Neural progenitor cell (in vitro differentiated cells): Measurements from ENCODE around the gene DIRAS1. TPM values are rescaled to one million over a fixed set of nuclear protein-coding genes. Genes with fewer than 3 reads are reported as not detected.

Experiments
- DNase-seq: peaks from one replicate; pipeline ENCODE4 v3.0.0-alpha.2; 2016; ENCODE audit warnings: low spot score
- H2AFZ ChIP-seq: fragments of 200-600 bp; sonication (generic); replicated peaks from 2 replicates; pipeline ENCODE4 v1.6.1; 2016; ENCODE audit warnings: antibody characterized with exemption
- H3F3A ChIP-seq: fragments of 200-600 bp; sonication (generic); 2 replicates; pipeline ENCODE4 v1.6.1; 2016; ENCODE audit warnings: antibody characterized with exemption, low read depth
- H3K27ac ChIP-seq: fragments of 200-600 bp; sonication (generic); 2 replicates; pipeline ENCODE4 v1.5.1; 2016; ENCODE audit warnings: mild to moderate bottlenecking
- H3K27me3 ChIP-seq: fragments of 200-600 bp; sonication (generic); 2 replicates; pipeline ENCODE4 v1.6.1; 2016; ENCODE audit warnings: mild to moderate bottlenecking, moderate library complexity
- H3K36me3 ChIP-seq: fragments of 200-600 bp; sonication (generic); 2 replicates; pipeline ENCODE4 v1.5.1; 2016
- H3K4me1 ChIP-seq: fragments of 200-600 bp; sonication (generic); 2 replicates; pipeline ENCODE4 v1.6.1; 2016; ENCODE audit warnings: mixed run types
- H3K4me2 ChIP-seq: fragments of 200-600 bp; sonication (generic); 2 replicates; pipeline ENCODE4 v1.6.1; 2016
- H3K4me3 ChIP-seq: fragments of 200-600 bp; sonication (generic); 2 replicates; pipeline ENCODE4 v1.5.1; 2016
- H3K79me2 ChIP-seq: fragments of 200-600 bp; sonication (generic); 2 replicates; pipeline ENCODE4 v1.6.1; 2016; ENCODE audit warnings: low read depth
- H3K9ac ChIP-seq: fragments of 200-600 bp; sonication (generic); 2 replicates; pipeline ENCODE4 v1.6.1; 2016
- H3K9me3 ChIP-seq: fragments of 200-600 bp; sonication (generic); 2 replicates; pipeline ENCODE4 v1.5.1; 2016; ENCODE audit warnings: low read depth
- H4K20me1 ChIP-seq: fragments of 200-600 bp; sonication (generic); 2 replicates; pipeline ENCODE4 v1.6.1; 2016; ENCODE audit warnings: low read depth
- H3K27ac Mint-ChIP-seq: 3 replicates; pipeline ENCODE4 v1.8.0; 2021; ENCODE audit warnings: mixed read lengths
- H3K27me3 Mint-ChIP-seq: 2 replicates; pipeline ENCODE4 v1.8.0; 2022; ENCODE audit warnings: low read depth, mild to moderate bottlenecking, inconsistent platforms, moderate library complexity, mixed read lengths; ENCODE audit not compliant: insufficient read depth
- H3K36me3 Mint-ChIP-seq: 3 replicates; pipeline ENCODE4 v1.8.0; 2021; ENCODE audit warnings: mixed read lengths
- H3K4me1 Mint-ChIP-seq: 3 replicates; pipeline ENCODE4 v1.8.0; 2021; ENCODE audit warnings: mixed read lengths
- H3K4me3 Mint-ChIP-seq: 3 replicates; pipeline ENCODE4 v1.8.0; 2021; ENCODE audit warnings: mild to moderate bottlenecking, moderate library complexity, mixed read lengths
- H3K9me3 Mint-ChIP-seq: 3 replicates; pipeline ENCODE4 v1.8.0; 2020; ENCODE audit warnings: mixed read lengths
- EZH2 ChIP-seq: fragments of 200-600 bp; sonication (generic); IDR thresholded peaks from 2 replicates; pipeline ENCODE4 v1.6.1; 2017; ENCODE audit warnings: antibody characterized with exemption, mild to moderate bottlenecking, moderate library complexity
- EZH2phosphoT487 ChIP-seq: fragments of 200-600 bp; sonication (generic); IDR thresholded peaks from 2 replicates; pipeline ENCODE4 v1.6.1; 2017; ENCODE audit warnings: antibody characterized with exemption
- total RNA-seq: library from RNA; depleted of rRNA; stranded (reverse); fragments of >200 nt; gene quantifications from 2 replicates; pipeline ENCODE4 v1.2.3, GENCODE V29; 2015; ENCODE audit warnings: low replicate concordance
- TF ChIP-seq, protein P1 (sequence below): fragments of 200-600 bp; sonication (generic); IDR thresholded peaks from 2 replicates; pipeline ENCODE4 v1.5.1; 2017; ENCODE audit warnings: antibody characterized with exemption, mild to moderate bottlenecking

DIRAS1 gene
- total RNA-seq, 1 donor from 2014 or later = 2.7 TPM

DNA sequence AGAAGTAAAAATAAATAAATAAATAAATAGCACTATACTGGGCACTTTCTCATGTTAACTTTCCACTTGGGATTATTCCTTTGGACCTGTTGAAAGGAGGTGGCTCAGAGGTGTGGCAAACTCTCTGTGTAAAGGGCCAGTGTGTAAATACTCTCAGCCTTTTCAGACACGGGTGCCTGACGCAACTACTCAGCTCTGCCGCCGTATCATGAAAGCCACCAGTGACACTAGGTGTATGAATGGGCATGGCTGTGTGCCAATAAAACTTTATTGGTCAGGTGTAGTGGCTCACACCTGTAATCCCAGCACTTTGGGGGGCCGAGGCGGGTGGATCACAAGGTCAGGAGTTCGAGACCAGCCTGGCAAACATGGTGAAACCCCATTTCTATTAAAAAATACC, 38.8 kb upstream of the DIRAS1 start:
- Histone ChIP-seq H2AFZ (no peak overlapping the region), H3K36me3 (no peaks in the 10 kb centered on the region), H3K4me2 (no peak overlapping the region), H4K20me1 (peaks cover 4% of the 10 kb centered on the region), H3K27me3 (no peaks in the 10 kb centered on the region), H3K4me1 (no peaks in the 10 kb centered on the region), H3F3A (no peaks in the 10 kb centered on the region), H3K9ac (no peak overlapping the region), H3K4me3 (no peak overlapping the region), H3K79me2 (no peaks in the 10 kb centered on the region), H3K27ac (no peak overlapping the region), H3K9me3 (no peaks in the 10 kb centered on the region)
- Mint-ChIP-seq H3K9me3 (no peaks in the 10 kb centered on the region), H3K27ac (no peak overlapping the region), H3K4me3 (no peak overlapping the region), H3K36me3 (peaks cover 15% of the 10 kb centered on the region), H3K4me1 (no peaks in the 10 kb centered on the region), H3K27me3 (peaks cover 2% of the 10 kb centered on the region)
- TF ChIP-seq EZH2phosphoT487 = no peak
- TF ChIP-seq, protein P1, sequence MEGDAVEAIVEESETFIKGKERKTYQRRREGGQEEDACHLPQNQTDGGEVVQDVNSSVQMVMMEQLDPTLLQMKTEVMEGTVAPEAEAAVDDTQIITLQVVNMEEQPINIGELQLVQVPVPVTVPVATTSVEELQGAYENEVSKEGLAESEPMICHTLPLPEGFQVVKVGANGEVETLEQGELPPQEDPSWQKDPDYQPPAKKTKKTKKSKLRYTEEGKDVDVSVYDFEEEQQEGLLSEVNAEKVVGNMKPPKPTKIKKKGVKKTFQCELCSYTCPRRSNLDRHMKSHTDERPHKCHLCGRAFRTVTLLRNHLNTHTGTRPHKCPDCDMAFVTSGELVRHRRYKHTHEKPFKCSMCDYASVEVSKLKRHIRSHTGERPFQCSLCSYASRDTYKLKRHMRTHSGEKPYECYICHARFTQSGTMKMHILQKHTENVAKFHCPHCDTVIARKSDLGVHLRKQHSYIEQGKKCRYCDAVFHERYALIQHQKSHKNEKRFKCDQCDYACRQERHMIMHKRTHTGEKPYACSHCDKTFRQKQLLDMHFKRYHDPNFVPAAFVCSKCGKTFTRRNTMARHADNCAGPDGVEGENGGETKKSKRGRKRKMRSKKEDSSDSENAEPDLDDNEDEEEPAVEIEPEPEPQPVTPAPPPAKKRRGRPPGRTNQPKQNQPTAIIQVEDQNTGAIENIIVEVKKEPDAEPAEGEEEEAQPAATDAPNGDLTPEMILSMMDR = no peak
- no peak for TF ChIP-seq EZH2
- DNase-seq = no peak

DNA sequence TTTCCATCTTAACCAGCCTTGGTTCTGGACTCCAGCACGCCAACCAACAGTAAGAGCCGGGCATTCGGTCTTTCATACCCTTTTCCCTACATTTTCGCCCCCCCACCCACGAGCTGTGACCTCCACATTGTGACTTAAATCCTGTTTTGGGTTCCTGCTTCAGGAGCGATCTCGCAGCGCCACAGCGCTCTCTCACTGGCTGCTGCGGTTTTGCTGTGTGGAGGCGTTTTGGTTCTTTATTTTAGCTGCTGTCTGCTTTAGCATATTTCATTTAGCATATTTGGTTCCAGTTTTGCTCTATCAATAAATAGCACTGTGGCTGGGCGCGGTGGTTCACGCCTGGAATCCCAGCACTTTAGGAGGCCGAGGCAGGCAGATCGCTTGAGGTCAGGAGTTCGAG, 38.2 kb upstream of the DIRAS1 start:
- Histone ChIP-seq H3K9me3 (no peaks in the 10 kb centered on the region), H2AFZ (no peak overlapping the region), H4K20me1 (peaks cover 4% of the 10 kb centered on the region), H3K36me3 (no peaks in the 10 kb centered on the region), H3K27ac (no peak overlapping the region), H3K4me2 (no peak overlapping the region), H3K27me3 (no peaks in the 10 kb centered on the region), H3K4me1 (no peaks in the 10 kb centered on the region), H3F3A (no peaks in the 10 kb centered on the region), H3K4me3 (no peak overlapping the region), H3K79me2 (no peaks in the 10 kb centered on the region), H3K9ac (no peak overlapping the region)
- peaks cover 15% of the 10 kb centered on the region for H3K36me3 Mint-ChIP-seq
- H3K27me3 Mint-ChIP-seq = peaks cover 2% of the 10 kb centered on the region
- no peaks in the 10 kb centered on the region for H3K9me3 Mint-ChIP-seq
- TF ChIP-seq EZH2phosphoT487 = no peak
- no peak for TF ChIP-seq EZH2
- TF ChIP-seq, protein P1 = no peak
- H3K4me1 Mint-ChIP-seq = no peaks in the 10 kb centered on the region
- no peak overlapping the region for H3K27ac Mint-ChIP-seq
- no peak overlapping the region for H3K4me3 Mint-ChIP-seq
- DNase-seq = no peak

DNA sequence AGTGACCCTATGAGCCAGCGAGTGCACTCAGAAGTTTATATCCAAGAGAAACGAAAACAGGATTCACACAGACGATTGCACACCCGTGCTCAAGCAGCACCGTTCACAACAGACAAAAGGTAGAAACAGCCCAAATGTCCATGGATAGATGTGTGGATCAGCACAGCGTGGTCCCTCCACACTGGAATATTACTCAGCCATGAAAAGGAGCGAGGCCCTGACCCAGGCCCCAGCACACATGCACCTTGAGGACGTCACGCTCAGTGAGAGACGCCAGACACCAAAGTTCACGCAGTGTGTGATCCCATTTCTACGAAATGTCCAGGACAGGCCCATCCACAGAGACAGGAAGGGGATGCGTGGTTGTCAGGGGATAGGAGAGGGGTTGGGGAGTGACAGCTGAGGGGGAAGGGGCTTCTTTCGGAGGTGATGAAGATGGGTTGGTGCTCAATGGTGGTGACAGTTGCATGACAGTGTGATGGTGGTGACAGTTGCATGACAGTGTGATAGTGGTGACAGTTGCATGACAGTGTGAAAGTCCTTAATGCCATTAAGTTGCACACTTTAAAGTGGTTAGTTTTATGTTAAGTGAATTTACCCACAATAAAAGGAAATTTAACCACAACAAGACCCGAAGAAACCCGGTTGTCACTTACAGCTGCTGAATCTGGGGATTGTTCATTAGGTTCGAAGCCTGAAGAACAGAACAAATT, 37.6 kb upstream of the DIRAS1 start:
- Mint-ChIP-seq H3K4me3 (no peak overlapping the region), H3K36me3 (peaks cover 17% of the 10 kb centered on the region), H3K9me3 (no peaks in the 10 kb centered on the region), H3K27me3 (peaks cover 2% of the 10 kb centered on the region), H3K27ac (no peak overlapping the region), H3K4me1 (no peaks in the 10 kb centered on the region)
- Histone ChIP-seq H3K4me1 (no peaks in the 10 kb centered on the region), H3K27ac (no peak overlapping the region), H3F3A (no peaks in the 10 kb centered on the region), H3K27me3 (no peaks in the 10 kb centered on the region), H3K4me2 (no peak overlapping the region), H3K9me3 (no peaks in the 10 kb centered on the region), H3K36me3 (no peaks in the 10 kb centered on the region), H4K20me1 (peaks cover 4% of the 10 kb centered on the region), H2AFZ (no peak overlapping the region), H3K4me3 (no peak overlapping the region), H3K79me2 (no peaks in the 10 kb centered on the region), H3K9ac (no peak overlapping the region)
- TF ChIP-seq EZH2 (no peak), EZH2phosphoT487 (no peak)
- TF ChIP-seq, protein P1 = no peak
- no peak for DNase-seq
